Duodenal mucosa (tissue), 2 donors: Measurements from ENCODE around the gene TMEM131.

Source experiments
- H3K27ac ChIP-seq: one replicate; pipeline ENCODE4 v1.7.0; 2013; ENCODE audit warnings: low read depth, low read length
- H3K27me3 ChIP-seq, 2 donors: one replicate each; pipeline ENCODE4 v1.7.0; 2013; ENCODE audit warnings: low read length in 2 of 2, control low read depth in 1 of 2; ENCODE audit not compliant: insufficient read depth in 2 of 2, control insufficient read depth in 1 of 2
- H3K36me3 ChIP-seq, 2 donors: one replicate each; pipeline ENCODE4 v1.7.0; 2013; ENCODE audit warnings: low read length in 2 of 2, control low read depth in 1 of 2; ENCODE audit not compliant: insufficient read depth in 2 of 2, control insufficient read depth in 1 of 2
- H3K4me1 ChIP-seq, 2 donors: one replicate each; pipeline ENCODE4 v1.7.0; 2013; ENCODE audit warnings: low read length in 2 of 2, control low read depth in 1 of 2; ENCODE audit not compliant: insufficient read depth in 2 of 2, control insufficient read depth in 1 of 2
- H3K4me3 ChIP-seq, 2 donors: one replicate each; pipeline ENCODE4 v1.7.0; 2013; ENCODE audit warnings: low read length in 2 of 2, low read depth in 1 of 2
- H3K9ac ChIP-seq, 2 donors: one replicate each; pipeline ENCODE4 v1.7.0; 2013; ENCODE audit warnings: low read length in 2 of 2, low read depth in 1 of 2
- H3K9me3 ChIP-seq, 2 donors: one replicate each; pipeline ENCODE4 v1.7.0; 2013; ENCODE audit warnings: low read length in 2 of 2, control low read depth in 1 of 2; ENCODE audit not compliant: control insufficient read depth in 1 of 2

The TMEM131 gene

DNA sequence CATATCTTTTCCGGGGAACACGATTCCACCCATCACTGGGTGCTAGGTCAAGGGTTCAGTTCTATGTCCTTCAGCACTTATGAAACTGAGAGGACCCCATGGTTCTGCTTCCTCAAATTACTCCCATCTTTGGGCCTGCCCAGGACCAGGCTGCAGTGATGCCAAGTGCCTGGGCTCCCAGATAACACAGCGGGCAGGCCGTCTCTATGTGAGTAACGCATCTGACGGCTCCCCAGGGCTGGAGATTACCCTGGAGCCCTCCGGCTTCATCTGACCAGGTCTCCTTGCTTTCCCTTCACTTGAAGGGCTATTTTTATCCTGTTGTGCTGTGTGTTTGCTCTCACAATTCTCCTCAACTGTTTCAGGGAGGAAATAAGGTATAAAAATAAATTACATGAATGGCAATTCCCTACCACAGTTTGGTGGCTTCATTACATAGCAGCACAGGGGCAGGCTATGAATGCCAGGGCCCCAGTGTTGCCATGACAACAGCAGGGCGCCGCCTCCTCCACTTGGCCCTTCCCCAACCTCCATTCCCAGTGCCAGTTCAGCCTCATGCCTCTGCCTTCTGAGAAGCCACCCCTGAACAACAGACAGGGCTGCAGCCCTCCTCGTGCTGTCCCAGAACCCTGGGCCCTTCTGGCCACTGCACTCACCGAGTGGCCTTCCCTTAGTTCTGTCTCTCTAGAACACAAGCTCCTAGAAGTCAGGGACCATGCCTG lies 25.4 kb upstream of the TMEM131 start:
- H3K4me3 ChIP-seq: no peak overlapping the region
- peaks cover 32% of the 10 kb centered on the region in 2 donors for H3K4me1 ChIP-seq
- peaks cover 0 to 3% of the 10 kb centered on the region in 2 donors for H3K9me3 ChIP-seq
- no peak overlapping the region for H3K9ac ChIP-seq
- no peak overlapping the region for H3K27ac ChIP-seq
- H3K27me3 ChIP-seq: no peaks in the 10 kb centered on the region
- no peaks in the 10 kb centered on the region for H3K36me3 ChIP-seq

DNA sequence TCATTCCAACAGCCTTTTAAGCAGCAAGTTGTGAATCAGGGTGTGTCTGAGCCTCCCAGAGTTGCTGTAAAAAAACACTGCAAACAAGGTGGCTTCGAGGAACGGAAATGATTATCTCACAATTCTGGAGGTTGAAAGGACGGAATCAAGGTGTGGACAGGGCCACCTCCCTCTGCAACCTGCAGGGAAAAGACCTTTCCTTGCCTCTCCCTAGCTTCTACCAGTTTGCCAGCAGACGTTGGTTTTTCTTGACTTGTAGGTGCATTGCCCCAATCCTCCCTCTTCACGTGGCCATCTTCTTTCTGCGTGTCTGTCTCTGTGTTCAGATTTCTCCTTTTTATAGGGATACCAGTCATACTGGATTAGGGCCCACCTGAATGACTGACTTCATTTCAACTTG lies 24.8 kb upstream of the TMEM131 start:
- peaks cover 29 to 30% of the 10 kb centered on the region in 2 donors for H3K4me1 ChIP-seq
- no peaks in the 10 kb centered on the region for H3K36me3 ChIP-seq
- peaks cover 0 to 3% of the 10 kb centered on the region in 2 donors for H3K9me3 ChIP-seq
- no peak overlapping the region for H3K27ac ChIP-seq
- no peak overlapping the region for H3K4me3 ChIP-seq
- no peaks in the 10 kb centered on the region for H3K27me3 ChIP-seq
- no peak overlapping the region for H3K9ac ChIP-seq

GRCh38 chr2:98016908-98017670 lies 21.3 kb upstream of the TMEM131 start:
- no peak overlapping the region for H3K9ac ChIP-seq
- H3K36me3 ChIP-seq: no peaks in the 10 kb centered on the region
- peaks cover 33 to 41% of the 10 kb centered on the region in 2 donors for H3K4me1 ChIP-seq
- H3K9me3 ChIP-seq: peaks cover 0 to 3% of the 10 kb centered on the region in 2 donors
- no peak overlapping the region for H3K4me3 ChIP-seq
- H3K27ac ChIP-seq: no peak overlapping the region
- no peaks in the 10 kb centered on the region for H3K27me3 ChIP-seq

DNA sequence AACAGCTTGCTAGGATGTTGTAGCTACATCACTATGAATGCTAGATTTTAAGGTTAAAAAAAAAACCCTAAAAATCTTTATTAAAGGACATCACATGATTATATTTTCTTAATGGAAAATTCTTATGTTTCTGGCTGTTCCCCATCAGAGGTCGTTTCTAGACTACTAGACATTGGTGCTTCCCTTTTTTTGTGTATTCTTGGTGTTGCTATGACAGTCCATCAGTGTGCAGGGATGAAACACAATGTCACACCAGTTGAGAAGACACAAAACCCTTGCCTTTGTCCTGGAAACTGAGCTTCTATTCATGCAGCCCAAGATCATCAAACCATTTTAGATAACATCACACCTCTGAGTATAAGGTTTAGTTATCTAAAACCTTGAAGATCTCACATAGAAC lies 19.9 kb upstream of the TMEM131 start:
- Histone ChIP-seq H3K27me3 (no peaks in the 10 kb centered on the region), H3K27ac (no peak overlapping the region), H3K36me3 (no peaks in the 10 kb centered on the region), H3K9me3 (peaks cover 0 to 3% of the 10 kb centered on the region in 2 donors), H3K4me3 (no peak overlapping the region), H3K4me1 (peaks cover 24 to 32% of the 10 kb centered on the region in 2 donors), H3K9ac (no peak overlapping the region)

DNA sequence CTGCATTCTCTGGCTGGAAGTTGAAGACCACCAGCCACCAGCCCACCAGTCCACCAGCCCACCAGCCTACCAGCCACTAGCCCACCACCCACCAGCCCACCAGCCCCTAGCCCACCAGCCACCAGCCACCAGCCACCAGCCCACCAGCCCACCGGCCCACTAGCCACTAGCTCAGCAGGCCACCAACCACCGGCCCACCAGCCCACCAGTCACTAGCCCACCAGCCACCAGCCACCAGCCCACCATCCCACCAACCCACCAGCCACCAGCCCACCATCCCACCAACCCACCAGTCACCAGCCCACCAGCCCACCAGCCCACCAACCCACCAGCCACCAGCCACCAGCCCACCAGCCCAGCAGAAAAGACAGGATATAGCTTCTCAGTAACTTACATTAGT lies 18.6 kb upstream of the TMEM131 start:
- Histone ChIP-seq H3K4me3 (no peak overlapping the region), H3K9me3 (peaks cover 0 to under 1% of the 10 kb centered on the region in 2 donors), H3K4me1 (peaks cover 18 to 26% of the 10 kb centered on the region in 2 donors), H3K27ac (no peak overlapping the region), H3K9ac (no peak overlapping the region), H3K36me3 (no peaks in the 10 kb centered on the region), H3K27me3 (no peaks in the 10 kb centered on the region)

DNA sequence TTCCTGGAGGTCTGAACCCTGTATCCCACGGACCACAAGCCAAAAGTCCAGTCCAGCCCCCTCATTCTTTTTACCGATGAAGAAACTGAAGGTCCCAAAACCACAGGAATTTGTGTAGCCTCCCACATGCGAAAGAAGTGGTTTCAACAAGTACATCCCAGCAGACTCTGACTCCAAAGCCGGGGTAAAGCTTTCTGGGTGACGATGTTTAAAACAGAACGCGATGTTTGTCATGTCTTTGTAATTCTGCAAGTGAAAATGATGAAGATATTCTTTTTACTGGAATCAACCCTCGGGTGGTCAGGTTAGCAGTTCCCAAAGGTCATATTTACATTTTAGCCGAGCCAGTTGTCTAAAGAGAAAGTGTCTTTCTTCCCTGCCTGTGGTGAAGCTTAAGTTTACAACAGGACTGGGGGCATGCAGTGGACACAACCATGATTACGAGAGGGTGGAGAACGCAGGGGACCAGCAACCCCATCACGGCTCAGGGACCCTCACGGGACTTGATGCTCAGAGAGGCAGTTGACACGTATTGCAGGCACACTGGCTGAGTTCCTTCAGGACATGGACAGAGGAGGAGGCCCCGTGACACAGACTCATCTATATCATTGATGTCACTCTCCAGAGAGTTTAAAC lies 17.8 kb upstream of the TMEM131 start:
- Histone ChIP-seq H3K9ac (no peak overlapping the region), H3K36me3 (no peaks in the 10 kb centered on the region), H3K27ac (no peak overlapping the region), H3K27me3 (no peaks in the 10 kb centered on the region), H3K9me3 (no peaks in the 10 kb centered on the region), H3K4me1 (peaks cover 18 to 26% of the 10 kb centered on the region in 2 donors), H3K4me3 (peak overlapping the region in 1 of 2 donors; percentile 43)

DNA sequence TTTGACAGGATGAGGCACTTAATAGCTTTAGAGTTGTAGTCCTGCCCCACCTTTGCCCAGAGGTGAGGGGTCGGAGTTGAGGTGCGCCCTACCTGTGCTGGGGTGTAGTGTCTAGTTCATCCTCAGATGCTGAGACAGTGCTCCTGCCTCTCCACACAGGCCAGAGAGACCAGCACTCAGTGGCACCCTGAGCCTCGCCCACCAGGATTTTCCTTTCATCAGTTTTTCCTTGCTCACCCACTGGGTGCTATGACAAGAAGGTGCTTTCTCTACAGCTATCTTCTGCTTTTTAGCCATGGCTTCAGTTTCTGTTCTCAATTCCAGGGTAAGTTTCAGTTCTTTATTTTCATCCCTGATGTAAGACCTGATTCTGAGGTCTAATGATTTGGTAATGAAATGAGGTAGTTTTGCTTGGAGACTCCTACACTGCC lies 16.8 kb upstream of the TMEM131 start:
- Histone ChIP-seq H3K4me1 (peaks cover 18 to 24% of the 10 kb centered on the region in 2 donors), H3K4me3 (no peak overlapping the region), H3K36me3 (no peaks in the 10 kb centered on the region), H3K9ac (no peak overlapping the region), H3K9me3 (no peaks in the 10 kb centered on the region), H3K27ac (no peak overlapping the region), H3K27me3 (no peaks in the 10 kb centered on the region)

DNA sequence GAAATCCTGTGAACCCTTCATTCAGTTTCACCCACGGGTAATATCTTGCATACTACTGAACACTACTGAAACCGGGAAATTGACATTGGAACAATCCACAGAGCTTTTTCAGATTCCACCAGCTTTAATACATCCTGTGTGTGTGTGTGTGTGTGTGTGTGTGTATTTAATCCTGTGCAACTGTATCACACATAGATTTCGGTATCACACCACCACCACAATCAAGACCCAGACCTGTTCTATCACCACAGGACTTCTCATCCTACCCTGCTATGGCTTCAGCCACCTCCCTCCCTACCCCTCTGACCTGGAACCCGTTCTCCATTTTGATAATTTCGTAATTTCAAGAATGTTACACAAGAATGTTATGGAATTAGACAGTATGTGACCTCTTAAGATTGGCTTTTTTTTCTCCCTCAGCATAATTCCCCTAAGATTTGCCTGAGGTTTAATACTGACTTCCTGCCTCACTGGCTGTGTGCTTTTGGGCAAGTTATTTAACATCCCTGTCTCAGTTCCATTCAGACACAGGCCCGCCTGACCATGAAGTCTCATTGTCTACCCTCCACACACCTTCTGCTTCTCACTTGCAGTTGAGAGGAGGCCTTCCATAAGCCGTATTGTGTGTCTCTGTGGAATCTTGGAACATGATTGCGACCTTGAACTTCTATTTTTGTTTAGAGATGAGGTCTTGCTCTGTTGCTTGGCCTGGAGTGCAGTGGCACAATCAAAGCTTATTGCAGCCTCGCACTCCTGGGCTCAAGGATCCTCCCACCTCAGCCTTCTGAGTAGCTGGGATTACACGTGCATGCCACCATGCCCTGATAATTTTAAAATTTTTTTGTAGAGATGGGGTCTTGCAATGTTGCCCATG lies 14.4 kb upstream of the TMEM131 start:
- no peak overlapping the region for H3K27ac ChIP-seq
- H3K4me3 ChIP-seq: no peak overlapping the region
- H3K9me3 ChIP-seq: no peaks in the 10 kb centered on the region
- H3K27me3 ChIP-seq: no peaks in the 10 kb centered on the region
- H3K9ac ChIP-seq: no peak overlapping the region
- H3K36me3 ChIP-seq: no peaks in the 10 kb centered on the region
- peaks cover 3 to 12% of the 10 kb centered on the region in 2 donors for H3K4me1 ChIP-seq

DNA sequence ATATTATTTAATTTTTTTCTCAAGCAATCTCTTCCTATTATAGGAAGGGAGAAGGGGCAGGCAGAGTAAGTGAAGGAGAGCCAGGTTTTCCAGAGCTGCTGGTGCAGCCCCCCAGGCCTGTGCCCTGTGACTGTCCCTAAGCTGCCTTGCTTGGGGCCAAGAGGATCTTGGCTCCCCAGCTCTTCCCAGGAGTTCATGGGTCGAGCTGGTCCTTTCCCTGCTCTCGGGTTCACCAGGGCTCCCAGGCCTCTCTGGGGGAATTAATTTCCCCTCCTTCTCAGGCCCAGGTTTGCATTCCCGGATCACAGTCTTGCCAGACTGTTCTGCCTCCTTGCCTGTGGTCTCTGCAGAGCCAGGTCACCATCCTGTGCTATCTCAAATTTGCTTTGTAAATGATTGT lies 12.7 kb upstream of the TMEM131 start:
- Histone ChIP-seq H3K4me3 (no peak overlapping the region), H3K27ac (no peak overlapping the region), H3K9me3 (no peaks in the 10 kb centered on the region), H3K9ac (no peak overlapping the region), H3K4me1 (peaks cover 3 to 7% of the 10 kb centered on the region in 2 donors), H3K36me3 (no peaks in the 10 kb centered on the region), H3K27me3 (no peaks in the 10 kb centered on the region)
